ENCODE data around the gene GPN1. TPM values are rescaled to one million over a fixed set of nuclear protein-coding genes. Genes with fewer than 3 reads are reported as not detected.

GPN1 gene
- 56.4 to 64.7 TPM (median 57.2 TPM) in 5 replicates for total RNA-seq (2022; extraction: Qiagen RNA extraction)

GRCh38 chr2:27628767-27629709 lies at the start of gene GPN1, which contains the start of gene CCDC121:
Gene GPN1 (plus strand): TSS chr2:27629050. CDS start chr2:27629059, 9 bp downstream.
Gene CCDC121 (minus strand): TSS chr2:27629012. CDS start chr2:27627799, 1,213 bp downstream.

GRCh38 chr2:27582695-27583389 lies 46.0 kb upstream of the GPN1 start, which contains the start of gene ZNF512:
Gene ZNF512 (plus strand): TSS chr2:27583042. CDS start chr2:27583113, 71 bp downstream.

GRCh38 chr2:27663285-27664153 lies 34.7 kb downstream of the GPN1 start, which contains the start of the genes SLC4A1AP and SUPT7L:
Gene SLC4A1AP (plus strand): TSS chr2:27663889. CDS start chr2:27663915, 26 bp downstream.
Gene SUPT7L (minus strand): TSS chr2:27663614. CDS start chr2:27662192, 1,422 bp downstream.

Other genes starting within 250 kb of the GPN1 start
- gene ZNF513, start 248.3 kb upstream of the GPN1 start, total RNA-seq (2022; extraction: Qiagen RNA extraction), result 9.7 to 14.7 TPM (median 13.5 TPM) in 5 replicates
- 153 to 166 TPM (median 156 TPM) in 5 replicates for gene PPM1G, start 219.5 kb upstream of the GPN1 start, total RNA-seq (2022; extraction: Qiagen RNA extraction)
- gene NRBP1, start 200.4 kb upstream of the GPN1 start, total RNA-seq (2022; extraction: Qiagen RNA extraction), result 123 to 138 TPM (median 130 TPM) in 5 replicates
- gene KRTCAP3, start 186.7 kb upstream of the GPN1 start, total RNA-seq (2022; extraction: Qiagen RNA extraction), result 0.22 to 0.70 TPM (median 0.42 TPM) in 4 of 5 replicates, not detected in the other
- gene IFT172, start 139.3 kb upstream of the GPN1 start, total RNA-seq (2022; extraction: Qiagen RNA extraction), result 6.6 to 9.6 TPM (median 7.2 TPM) in 5 replicates
- gene FNDC4, start 133.8 kb upstream of the GPN1 start, total RNA-seq (2022; extraction: Qiagen RNA extraction), result 3.5 to 5.3 TPM (median 3.8 TPM) in 5 replicates
- gene GCKR, start 132.2 kb upstream of the GPN1 start, total RNA-seq (2022; extraction: Qiagen RNA extraction), result 0.12 to 0.36 TPM (median 0.32 TPM) in 3 of 5 replicates, not detected in the others
- 14.5 to 18.6 TPM (median 16.5 TPM) in 5 replicates for gene ZNF512, start 46.0 kb upstream of the GPN1 start, total RNA-seq (2022; extraction: Qiagen RNA extraction)
- 3.4 to 4.3 TPM (median 3.8 TPM) in 5 replicates for gene CCDC121, start within 50 bp of the GPN1 start, total RNA-seq (2022; extraction: Qiagen RNA extraction)
- gene SUPT7L, start 34.6 kb downstream of the GPN1 start, total RNA-seq (2022; extraction: Qiagen RNA extraction), result 27.1 to 32.9 TPM (median 31.2 TPM) in 5 replicates
- 27.0 to 35.2 TPM (median 29.7 TPM) in 5 replicates for gene SLC4A1AP, start 34.8 kb downstream of the GPN1 start, total RNA-seq (2022; extraction: Qiagen RNA extraction)
- gene MRPL33, start 142.7 kb downstream of the GPN1 start, total RNA-seq (2022; extraction: Qiagen RNA extraction), result 311 to 551 TPM (median 325 TPM) in 5 replicates

Data from A549 treated with Mapracorat at 1 μM for 4 hours (cell line).